ENCODE measurements around the gene ZNF554. TPM values are rescaled to one million over a fixed set of nuclear protein-coding genes. Genes with fewer than 3 reads are reported as not detected.
A peak's percentile ranks its signal among the peaks of the same experiment; 100 is the strongest.
"Not testable (repeated sequence)": the region's sequence is repeated elsewhere in the genome, so short reads cannot be mapped to it uniquely, and the experiment has no call there.

ZNF554 gene
- total RNA-seq, 1 donor, result 4.8 TPM

- DNase-seq (ENCODE audit: low read depth in 2 of 3, low spot score in 2 of 3), result peak in 1 of 3 donors; percentile 82
Observed at GRCh38 chr19:2865334-2866100, 45.8 kb downstream of the ZNF554 start.

GRCh38 chr19:2866495-2867024 lies 46.9 kb downstream of the ZNF554 start:
- no peak for DNase-seq (ENCODE audit: low read depth in 2 of 3, low spot score in 2 of 3)

- no peak for DNase-seq (ENCODE audit: low read depth in 2 of 3, low spot score in 2 of 3)
Observed at GRCh38 chr19:2867025-2867991, 47.6 kb downstream of the ZNF554 start, which contains the start of gene ZNF556. TSS of gene ZNF556 (plus strand) at chr19:2867335. CDS start at chr19:2867422, 87 bp downstream.

- no peak for DNase-seq (ENCODE audit: low read depth in 2 of 3, low spot score in 2 of 3)
Observed at GRCh38 chr19:2869618-2870017, 50.0 kb downstream of the ZNF554 start.

GRCh38 chr19:2872175-2872574 lies 52.5 kb downstream of the ZNF554 start:
- DNase-seq (ENCODE audit: low read depth in 2 of 3, low spot score in 2 of 3), result not testable (repeated sequence)

GRCh38 chr19:2877398-2878331 lies 58.0 kb downstream of the ZNF554 start:
- no peak for DNase-seq (ENCODE audit: low read depth in 2 of 3, low spot score in 2 of 3)

- no peak for DNase-seq (ENCODE audit: low read depth in 2 of 3, low spot score in 2 of 3)
Observed at GRCh38 chr19:2883686-2884439, 64.2 kb downstream of the ZNF554 start.

- no peak for DNase-seq (ENCODE audit: low read depth in 2 of 3, low spot score in 2 of 3)
Observed at GRCh38 chr19:2885736-2886135, 66.1 kb downstream of the ZNF554 start.

Other genes with a start within 250 kb of the ZNF554 start
- gene GNG7, start 117.2 kb upstream of the ZNF554 start, total RNA-seq, result 5.1 TPM
- 7.3 TPM for gene DIRAS1, start 98.5 kb upstream of the ZNF554 start, total RNA-seq
- gene SLC39A3, start 79.9 kb upstream of the ZNF554 start, total RNA-seq, result 228 TPM
- gene SGTA, start 36.6 kb upstream of the ZNF554 start, total RNA-seq, result 50.6 TPM
- 102 TPM for gene THOP1, start 34.4 kb upstream of the ZNF554 start, total RNA-seq
- 5.9 TPM for gene ZNF555, start 21.6 kb downstream of the ZNF554 start, total RNA-seq
- not detected for gene ZNF556, start 47.5 kb downstream of the ZNF554 start, total RNA-seq
- 3.5 TPM for gene ZNF57, start 81.1 kb downstream of the ZNF554 start, total RNA-seq
- 3.8 TPM for gene ZNF77, start 125.1 kb downstream of the ZNF554 start, total RNA-seq
- gene TLE6, start 157.7 kb downstream of the ZNF554 start, total RNA-seq, result 0.27 TPM
- 0.27 TPM for gene TLE2, start 209.4 kb downstream of the ZNF554 start, total RNA-seq
- gene TLE5, start 242.6 kb downstream of the ZNF554 start, total RNA-seq, result 304 TPM

Measured in hematopoietic multipotent progenitor cell (in vitro differentiated cells).